Esophagus muscularis mucosa (tissue), 4 donors: ENCODE results near the gene MAPK4.

Experiments
- CTCF ChIP-seq, 3 experiments: fragments of 200-600 bp in 2 of 3; fragments of 450-650 bp in 1 of 3; sonication (generic) in 2 of 3; IDR thresholded peaks; one replicate each; pipeline ENCODE4 v1.5.1; 2017 to 2019; ENCODE audit warnings: antibody characterized with exemption in 3 of 3, mild to moderate bottlenecking in 2 of 3, moderate library complexity in 1 of 3
- EP300 ChIP-seq: sonication (generic); formaldehyde crosslinking; IDR thresholded peaks from one replicate; pipeline ENCODE4 v1.6.1; 2017; ENCODE audit warnings: antibody characterized with exemption
- POLR2A ChIP-seq: fragments of 450-650 bp; IDR thresholded peaks from one replicate; pipeline ENCODE4 v1.6.1; 2017; ENCODE audit warnings: antibody characterized with exemption, moderate library complexity, mild to moderate bottlenecking, low read depth

- TF ChIP-seq CTCF (IDR thresholded peaks at IDR 0.05) (no peak), EP300 (no peak), POLR2A (no peak)
Observed at GRCh38 chr18:50695431-50696176, 135.7 kb downstream of the MAPK4 start.
